Measurements from ENCODE around the gene KIF2C.
"Not testable (repeated sequence)": the region's sequence is repeated elsewhere in the genome, so short reads cannot be mapped to it uniquely, and the experiment has no call there.

KIF2C gene

GRCh38 chr1:44798481-44799365 lies 59.1 kb downstream of the KIF2C start:
- DNase-seq (ENCODE audit: low read depth) = no peak

GRCh38 chr1:44799770-44800584 lies 60.3 kb downstream of the KIF2C start, which contains the start of gene PLK3:
Gene PLK3, plus strand, starts transcription at chr1:44800377. Its CDS starts 87 bp downstream, at chr1:44800464.
- DNase-seq (ENCODE audit: low read depth) = peak; percentile 98

- no peak for DNase-seq (ENCODE audit: low read depth)
These were observed 62.1 kb downstream of the KIF2C start for GRCh38 chr1:44801491-44802305.

GRCh38 chr1:44802306-44803061 lies 62.8 kb downstream of the KIF2C start:
- DNase-seq (ENCODE audit: low read depth) = no peak

GRCh38 chr1:44803062-44803311 lies 63.4 kb downstream of the KIF2C start:
- DNase-seq (ENCODE audit: low read depth) = no peak

- DNase-seq (ENCODE audit: low read depth) = no peak
These were observed 63.9 kb downstream of the KIF2C start for GRCh38 chr1:44803312-44804095.

- no peak for DNase-seq (ENCODE audit: low read depth)
These were observed 65.8 kb downstream of the KIF2C start for GRCh38 chr1:44805311-44806024.

- no peak for DNase-seq (ENCODE audit: low read depth)
These were observed 66.5 kb downstream of the KIF2C start for GRCh38 chr1:44806025-44806703.

GRCh38 chr1:44806704-44807363 lies 67.2 kb downstream of the KIF2C start, which contains the start of gene DYNLT4:
Gene DYNLT4, minus strand, starts transcription at chr1:44807351. Its CDS starts 683 bp downstream, at chr1:44806668.
- DNase-seq (ENCODE audit: low read depth) = no peak

GRCh38 chr1:44807364-44808062 lies 67.9 kb downstream of the KIF2C start:
- DNase-seq (ENCODE audit: low read depth) = peak; percentile 80

- DNase-seq (ENCODE audit: low read depth) = peak; percentile 75
These were observed 68.7 kb downstream of the KIF2C start, which contains the start of gene BTBD19 for GRCh38 chr1:44808063-44808937. Gene BTBD19, plus strand, starts transcription at chr1:44808523. Its CDS starts 298 bp downstream, at chr1:44808821.

- DNase-seq (ENCODE audit: low read depth) = peak; percentile 84
These were observed 69.6 kb downstream of the KIF2C start for GRCh38 chr1:44808938-44809917.

GRCh38 chr1:44810101-44810761 lies 70.6 kb downstream of the KIF2C start:
- DNase-seq (ENCODE audit: low read depth) = no peak

GRCh38 chr1:44810762-44811105 lies 71.1 kb downstream of the KIF2C start:
- DNase-seq (ENCODE audit: low read depth) = not testable (repeated sequence)

GRCh38 chr1:44811234-44811633 lies 71.6 kb downstream of the KIF2C start:
- DNase-seq (ENCODE audit: low read depth) = no peak
